GM12878 (cell line): ENCODE measurements around the gene SEC61A1. TPM values are rescaled to one million over a fixed set of nuclear protein-coding genes. Genes with fewer than 3 reads are reported as not detected.

Source experiments
- ATAC-seq: fragments of 200-7000 bp; cut with Tn5 transposase; 3 replicates; pipeline ENCODE4 v1.9.1; 2020; ENCODE audit warnings: mild to moderate bottlenecking, moderate library complexity
- BruUV-seq: library from RNA; stranded (reverse); fragments of 400-500 nt; replicated peaks from 2 replicates; lab custom pipeline; 2021; lab: Mats Ljungman, UMichigan
- CTCF ChIA-PET: fragments of 300-600 bp; sonication (Branson Sonifier 250); formaldehyde crosslinking; extraction: SDS; loops from one replicate; lab custom pipeline; 2021; ENCODE audit warnings: inconsistent platforms; lab: Yijun Ruan, JAX
- POLR2A ChIA-PET: fragments of 350-600 bp; formaldehyde crosslinking; extraction: SDS; loops from one replicate; lab custom pipeline; 2021; ENCODE audit warnings: inconsistent platforms; lab: Charles Lee
- RAD21 ChIA-PET: fragments of 300-600 bp; sonication (Branson Sonifier 250); formaldehyde crosslinking; loops from one replicate; lab custom pipeline; 2023; ENCODE audit warnings: antibody characterized with exemption; ENCODE audit not compliant: unreplicated experiment; lab: Charles Lee
- SMC1A ChIA-PET: fragments of 300-600 bp; sonication (Branson Sonifier 250); formaldehyde crosslinking; loops from one replicate; lab custom pipeline; 2023; ENCODE audit not compliant: unreplicated experiment, uncharacterized antibody; lab: Charles Lee
- DNase-seq: peaks from one replicate; pipeline ENCODE4 v3.0.0-alpha.2; 2011; ENCODE audit warnings: low read depth, low spot score
- FAIRE-seq: peaks from 3 replicates; lab custom pipeline; 2011; peaks lifted over from hg19 to GRCh38; lab: Jason Lieb, UNC
- H2AFZ ChIP-seq: 2 replicates; pipeline ENCODE4 v1.6.0; 2011; ENCODE audit warnings: low read depth, low read length, control low read depth; ENCODE audit not compliant: control insufficient read depth
- H3K27ac ChIP-seq: 2 replicates; pipeline ENCODE4 v1.5.1; 2011; ENCODE audit warnings: control low read depth; ENCODE audit not compliant: control insufficient read depth, insufficient read depth
- H3K27me3 ChIP-seq, 2 experiments: replicated peaks in 1 of 2; 2 replicates each; pipeline versions ENCODE4 v1.6.0 to v1.6.1; 2011; ENCODE audit warnings: low read length in 1 of 2; ENCODE audit not compliant: control insufficient read depth in 2 of 2, insufficient read depth in 2 of 2
- H3K36me3 ChIP-seq, 2 experiments: 2 replicates each; pipeline ENCODE4 v1.5.1; 2011; ENCODE audit warnings: low read length in 1 of 2; ENCODE audit not compliant: control insufficient read depth in 2 of 2, insufficient read depth in 2 of 2
- H3K4me1 ChIP-seq: 2 replicates; pipeline ENCODE4 v1.6.1; 2011; ENCODE audit warnings: mild to moderate bottlenecking, low read length, moderate library complexity, mixed read lengths; ENCODE audit not compliant: control insufficient read depth, insufficient read depth
- H3K4me2 ChIP-seq: 2 replicates; pipeline ENCODE4 v1.6.0; 2011; ENCODE audit warnings: control low read depth; ENCODE audit not compliant: control insufficient read depth, insufficient read depth
- H3K4me3 ChIP-seq: fragments of 200-600 bp; sonication (generic); 2 replicates; pipeline ENCODE4 v1.5.1; 2016
- H3K79me2 ChIP-seq: 2 replicates; pipeline ENCODE4 v1.6.0; 2011; ENCODE audit warnings: low read length; ENCODE audit not compliant: control insufficient read depth, insufficient read depth
- H3K9ac ChIP-seq: 2 replicates; pipeline ENCODE4 v1.8.0; 2011; ENCODE audit warnings: low read length, control low read depth, mixed read lengths; ENCODE audit not compliant: control insufficient read depth, insufficient read depth
- H3K9me3 ChIP-seq: replicated peaks from 3 replicates; pipeline ENCODE4 v1.5.1; 2011; ENCODE audit warnings: mild to moderate bottlenecking, low read length; ENCODE audit not compliant: control insufficient read depth, insufficient read depth
- H4K20me1 ChIP-seq: 2 replicates; pipeline ENCODE4 v1.6.0; 2011; ENCODE audit not compliant: control insufficient read depth, insufficient read depth
- JUNB ChIP-seq: IDR thresholded peaks from 2 replicates; pipeline ENCODE4 v1.6.1; 2016; ENCODE audit warnings: antibody characterized with exemption, mild to moderate bottlenecking
- LARP7 ChIP-seq: fragments of 450-650 bp; IDR thresholded peaks from 2 replicates; pipeline ENCODE4 v1.6.1; 2017; ENCODE audit warnings: mild to moderate bottlenecking
- PAX5 ChIP-seq: IDR thresholded peaks from 2 replicates; pipeline ENCODE4 v1.6.1; 2011; ENCODE audit warnings: low read depth, low read length, borderline replicate concordance
- RAD21 ChIP-seq: IDR thresholded peaks from 2 replicates; pipeline ENCODE4 v1.6.1; 2011; ENCODE audit warnings: mild to moderate bottlenecking, low read depth, low read length, moderate library complexity; ENCODE audit not compliant: insufficient read depth
- SMARCA5 ChIP-seq: fragments of 450-650 bp; IDR thresholded peaks from 2 replicates; pipeline ENCODE4 v1.6.1; 2017; ENCODE audit warnings: mild to moderate bottlenecking
- TAF1 ChIP-seq: IDR thresholded peaks from 2 replicates; pipeline ENCODE4 v1.6.1; 2011; ENCODE audit warnings: mild to moderate bottlenecking, low read depth, low read length, borderline replicate concordance
- WGBS: methylation state at CpG from one replicate; pipeline ENCODE4 v1.1.6; 2016; ENCODE audit warnings: low lambda C conversion rate; ENCODE audit not compliant: insufficient replicate concordance, insufficient coverage; ENCODE audit errors: missing lambda C conversion rate; 5-methylcytosine and 5-hydroxymethylcytosine counted together
- in situ Hi-C: fragments of 300-500 bp; cut with MboI; formaldehyde crosslinking; loops from 9 replicates; pipeline ENCODE4 v1.14.3; 2018; ENCODE audit warnings: mixed read lengths
- intact Hi-C: fragments of 100-400 bp; cut with micrococcal nuclease; formaldehyde crosslinking; loops from one replicate; pipeline ENCODE4 v1.14.2; 2022; ENCODE audit not compliant: unreplicated experiment
- polyA plus RNA-seq, 11 experiments: library from polyadenylated mRNA; depleted of rRNA in 4 of 11; unstranded in 6 of 11; stranded (reverse) in 5 of 11; fragments of >200 nt; fragmentation: Nextera tagmentation in 4 of 11; fragmentation: Illumina TruSeq in 1 of 11; extraction: Ambion mirVana in 4 of 11; extraction: Trizol in 1 of 11; gene quantifications; 1 replicate in 1 of 11; 2 replicates in 10 of 11; pipeline versions ENCODE4 v1.2.1 to v1.2.3, GENCODE V29; 2011 to 2016; ENCODE audit warnings: inconsistent platforms in 2 of 11, missing spikeins in 2 of 11, low read depth in 1 of 11
- total RNA-seq, 4 experiments: library from RNA; depleted of rRNA in 3 of 4; stranded (reverse); fragments of >200 nt in 3 of 4; fragmentation: Illumina TruSeq in 1 of 4; extraction: Trizol in 1 of 4; gene quantifications; 2 replicates each; pipeline versions ENCODE4 v1.2.1 to v1.2.3, GENCODE V29; 2013 to 2021
- TF ChIP-seq, protein P1 (sequence below): fragments of 450-650 bp; IDR thresholded peaks from 2 replicates; pipeline ENCODE4 v1.6.1; 2017; ENCODE audit warnings: borderline replicate concordance
- TF ChIP-seq, protein P2 (sequence below): fragments of 450-650 bp; conservative IDR thresholded peaks from 2 replicates; pipeline ENCODE4 v1.6.1; 2017; ENCODE audit warnings: mild to moderate bottlenecking, moderate library complexity
- TF ChIP-seq, protein P3 (sequence below): IDR thresholded peaks from 2 replicates; pipeline ENCODE4 v1.6.1; 2012; ENCODE audit warnings: low read depth, low read length, improper control_type of control experiment
- TF ChIP-seq, protein P4 (sequence below): fragments of 450-650 bp; IDR thresholded peaks from 2 replicates; pipeline ENCODE4 v1.6.1; 2016; ENCODE audit warnings: mild to moderate bottlenecking
- TF ChIP-seq, protein P5 (sequence below): fragments of 450-650 bp; IDR thresholded peaks from 2 replicates; pipeline ENCODE4 v1.6.1; 2018; ENCODE audit warnings: borderline replicate concordance, mild to moderate bottlenecking; ENCODE audit not compliant: partially characterized antibody
- TF ChIP-seq, protein P6 (sequence below): fragments of 450-650 bp; IDR thresholded peaks from 2 replicates; pipeline ENCODE4 v1.6.1; 2017; ENCODE audit warnings: low read depth, mild to moderate bottlenecking, moderate library complexity

Gene SEC61A1
- total and polyA plus RNA-seq, 10 of the 15 experiments (the other 5 are each of a cell fraction or from before 2014, with no cell fraction given): 5.2 to 265 (median 142) TPM

DNA sequence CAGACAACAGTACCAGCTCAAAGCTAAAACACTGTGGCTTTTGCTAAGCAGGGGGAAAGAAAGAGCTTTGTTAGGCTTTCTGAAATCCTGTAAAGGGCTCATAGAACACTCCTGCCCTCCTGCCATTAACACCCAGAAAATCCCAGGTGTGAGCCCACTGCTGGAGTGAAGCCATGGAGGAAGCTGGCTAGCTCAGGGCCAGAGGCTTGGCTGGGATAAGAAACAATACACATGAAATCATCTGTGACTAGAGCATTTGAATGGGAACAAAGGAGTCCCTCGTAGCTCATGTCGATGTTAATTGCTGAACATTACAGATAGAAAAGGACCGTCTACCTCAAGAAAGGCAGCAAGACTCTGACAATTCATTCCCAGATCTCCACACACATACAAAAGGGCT is 47.9 kb downstream of the SEC61A1 start:
- Histone ChIP-seq H3K79me2 (no peaks in the 10 kb centered on the region), H3K9me3 (no peaks in the 10 kb centered on the region), H3K4me2 (no peak overlapping the region), H3K4me1 (no peaks in the 10 kb centered on the region), H3K27ac (no peak overlapping the region), H3K9ac (no peak overlapping the region), H3K36me3 (peaks cover 21 to 28% of the 10 kb centered on the region in 2 experiments), H2AFZ (no peak overlapping the region), H3K27me3 (no peaks in the 10 kb centered on the region), H3K4me3 (no peak overlapping the region), H4K20me1 (no peaks in the 10 kb centered on the region; the same call in 1 of the 2 replicates)
- WGBS: 84% methylated on average over 3 of the region's 3 CpGs
- ATAC-seq (no peak), FAIRE-seq (no peak), DNase-seq (no peak)
- ChIA-PET RAD21 (no interaction called here), CTCF (interaction anchor here (0.6 to 9.0 kb wide), 4 partner anchors 9 to 34 kb away, joined by 3 to 115 read pairs (median 4); no protein-coding TSS in a partner anchor), POLR2A (no interaction called here), SMC1A (interaction anchor here (1.5 kb wide), 1 partner anchor 33 kb away, joined by 6 read pairs; no protein-coding TSS in a partner anchor)
- in situ Hi-C loops: no loop called here
- no TSS peak for BruUV-seq
- TF ChIP-seq SMARCA5 (no peak), RAD21 (no peak), PAX5 (no peak), TAF1 (no peak), JUNB (no peak), LARP7 (no peak)
- TF ChIP-seq, protein P1, sequence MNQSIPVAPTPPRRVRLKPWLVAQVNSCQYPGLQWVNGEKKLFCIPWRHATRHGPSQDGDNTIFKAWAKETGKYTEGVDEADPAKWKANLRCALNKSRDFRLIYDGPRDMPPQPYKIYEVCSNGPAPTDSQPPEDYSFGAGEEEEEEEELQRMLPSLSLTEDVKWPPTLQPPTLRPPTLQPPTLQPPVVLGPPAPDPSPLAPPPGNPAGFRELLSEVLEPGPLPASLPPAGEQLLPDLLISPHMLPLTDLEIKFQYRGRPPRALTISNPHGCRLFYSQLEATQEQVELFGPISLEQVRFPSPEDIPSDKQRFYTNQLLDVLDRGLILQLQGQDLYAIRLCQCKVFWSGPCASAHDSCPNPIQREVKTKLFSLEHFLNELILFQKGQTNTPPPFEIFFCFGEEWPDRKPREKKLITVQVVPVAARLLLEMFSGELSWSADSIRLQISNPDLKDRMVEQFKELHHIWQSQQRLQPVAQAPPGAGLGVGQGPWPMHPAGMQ: no peak
- TF ChIP-seq, protein P2, sequence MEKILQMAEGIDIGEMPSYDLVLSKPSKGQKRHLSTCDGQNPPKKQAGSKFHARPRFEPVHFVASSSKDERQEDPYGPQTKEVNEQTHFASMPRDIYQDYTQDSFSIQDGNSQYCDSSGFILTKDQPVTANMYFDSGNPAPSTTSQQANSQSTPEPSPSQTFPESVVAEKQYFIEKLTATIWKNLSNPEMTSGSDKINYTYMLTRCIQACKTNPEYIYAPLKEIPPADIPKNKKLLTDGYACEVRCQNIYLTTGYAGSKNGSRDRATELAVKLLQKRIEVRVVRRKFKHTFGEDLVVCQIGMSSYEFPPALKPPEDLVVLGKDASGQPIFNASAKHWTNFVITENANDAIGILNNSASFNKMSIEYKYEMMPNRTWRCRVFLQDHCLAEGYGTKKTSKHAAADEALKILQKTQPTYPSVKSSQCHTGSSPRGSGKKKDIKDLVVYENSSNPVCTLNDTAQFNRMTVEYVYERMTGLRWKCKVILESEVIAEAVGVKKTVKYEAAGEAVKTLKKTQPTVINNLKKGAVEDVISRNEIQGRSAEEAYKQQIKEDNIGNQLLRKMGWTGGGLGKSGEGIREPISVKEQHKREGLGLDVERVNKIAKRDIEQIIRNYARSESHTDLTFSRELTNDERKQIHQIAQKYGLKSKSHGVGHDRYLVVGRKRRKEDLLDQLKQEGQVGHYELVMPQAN: no peak
- TF ChIP-seq, protein P3, sequence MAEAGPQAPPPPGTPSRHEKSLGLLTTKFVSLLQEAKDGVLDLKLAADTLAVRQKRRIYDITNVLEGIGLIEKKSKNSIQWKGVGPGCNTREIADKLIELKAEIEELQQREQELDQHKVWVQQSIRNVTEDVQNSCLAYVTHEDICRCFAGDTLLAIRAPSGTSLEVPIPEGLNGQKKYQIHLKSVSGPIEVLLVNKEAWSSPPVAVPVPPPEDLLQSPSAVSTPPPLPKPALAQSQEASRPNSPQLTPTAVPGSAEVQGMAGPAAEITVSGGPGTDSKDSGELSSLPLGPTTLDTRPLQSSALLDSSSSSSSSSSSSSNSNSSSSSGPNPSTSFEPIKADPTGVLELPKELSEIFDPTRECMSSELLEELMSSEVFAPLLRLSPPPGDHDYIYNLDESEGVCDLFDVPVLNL: no peak
- TF ChIP-seq, protein P4, sequence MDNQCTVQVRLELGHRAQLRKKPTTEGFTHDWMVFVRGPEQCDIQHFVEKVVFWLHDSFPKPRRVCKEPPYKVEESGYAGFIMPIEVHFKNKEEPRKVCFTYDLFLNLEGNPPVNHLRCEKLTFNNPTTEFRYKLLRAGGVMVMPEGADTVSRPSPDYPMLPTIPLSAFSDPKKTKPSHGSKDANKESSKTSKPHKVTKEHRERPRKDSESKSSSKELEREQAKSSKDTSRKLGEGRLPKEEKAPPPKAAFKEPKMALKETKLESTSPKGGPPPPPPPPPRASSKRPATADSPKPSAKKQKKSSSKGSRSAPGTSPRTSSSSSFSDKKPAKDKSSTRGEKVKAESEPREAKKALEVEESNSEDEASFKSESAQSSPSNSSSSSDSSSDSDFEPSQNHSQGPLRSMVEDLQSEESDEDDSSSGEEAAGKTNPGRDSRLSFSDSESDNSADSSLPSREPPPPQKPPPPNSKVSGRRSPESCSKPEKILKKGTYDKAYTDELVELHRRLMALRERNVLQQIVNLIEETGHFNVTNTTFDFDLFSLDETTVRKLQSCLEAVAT: no peak
- TF ChIP-seq, protein P5, sequence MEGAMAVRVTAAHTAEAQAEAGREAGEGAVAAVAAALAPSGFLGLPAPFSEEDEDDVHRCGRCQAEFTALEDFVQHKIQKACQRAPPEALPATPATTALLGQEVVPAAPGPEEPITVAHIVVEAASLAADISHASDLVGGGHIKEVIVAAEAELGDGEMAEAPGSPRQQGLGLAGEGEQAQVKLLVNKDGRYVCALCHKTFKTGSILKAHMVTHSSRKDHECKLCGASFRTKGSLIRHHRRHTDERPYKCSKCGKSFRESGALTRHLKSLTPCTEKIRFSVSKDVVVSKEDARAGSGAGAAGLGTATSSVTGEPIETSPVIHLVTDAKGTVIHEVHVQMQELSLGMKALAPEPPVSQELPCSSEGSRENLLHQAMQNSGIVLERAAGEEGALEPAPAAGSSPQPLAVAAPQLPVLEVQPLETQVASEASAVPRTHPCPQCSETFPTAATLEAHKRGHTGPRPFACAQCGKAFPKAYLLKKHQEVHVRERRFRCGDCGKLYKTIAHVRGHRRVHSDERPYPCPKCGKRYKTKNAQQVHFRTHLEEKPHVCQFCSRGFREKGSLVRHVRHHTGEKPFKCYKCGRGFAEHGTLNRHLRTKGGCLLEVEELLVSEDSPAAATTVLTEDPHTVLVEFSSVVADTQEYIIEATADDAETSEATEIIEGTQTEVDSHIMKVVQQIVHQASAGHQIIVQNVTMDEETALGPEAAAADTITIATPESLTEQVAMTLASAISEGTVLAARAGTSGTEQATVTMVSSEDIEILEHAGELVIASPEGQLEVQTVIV: no peak
- TF ChIP-seq, protein P6, sequence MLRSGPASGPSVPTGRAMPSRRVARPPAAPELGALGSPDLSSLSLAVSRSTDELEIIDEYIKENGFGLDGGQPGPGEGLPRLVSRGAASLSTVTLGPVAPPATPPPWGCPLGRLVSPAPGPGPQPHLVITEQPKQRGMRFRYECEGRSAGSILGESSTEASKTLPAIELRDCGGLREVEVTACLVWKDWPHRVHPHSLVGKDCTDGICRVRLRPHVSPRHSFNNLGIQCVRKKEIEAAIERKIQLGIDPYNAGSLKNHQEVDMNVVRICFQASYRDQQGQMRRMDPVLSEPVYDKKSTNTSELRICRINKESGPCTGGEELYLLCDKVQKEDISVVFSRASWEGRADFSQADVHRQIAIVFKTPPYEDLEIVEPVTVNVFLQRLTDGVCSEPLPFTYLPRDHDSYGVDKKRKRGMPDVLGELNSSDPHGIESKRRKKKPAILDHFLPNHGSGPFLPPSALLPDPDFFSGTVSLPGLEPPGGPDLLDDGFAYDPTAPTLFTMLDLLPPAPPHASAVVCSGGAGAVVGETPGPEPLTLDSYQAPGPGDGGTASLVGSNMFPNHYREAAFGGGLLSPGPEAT: no peak
- intact Hi-C loops: no loop called here
